Gastrocnemius medialis (tissue), 4 donors: ENCODE results near the gene ZNF296. TPM values are rescaled to one million over a fixed set of nuclear protein-coding genes. Genes with fewer than 3 reads are reported as not detected.
A peak's percentile ranks its signal among the peaks of the same experiment; 100 is the strongest.

ENCODE experiments used
- ATAC-seq, 2 donors: fragments of 150-250 bp; one replicate each; pipeline ENCODE4 v1.9.1; 2016
- DNase-seq, 2 donors: peaks; one replicate each; pipeline ENCODE4 v3.0.0-alpha.2; 2019
- H3K27ac ChIP-seq, 4 donors: fragments of 200-600 bp; sonication (generic); 1 replicate in 1 of 4; 2 replicates in 3 of 4; pipeline ENCODE4 v1.5.1; 2016 to 2018; ENCODE audit warnings: mild to moderate bottlenecking in 2 of 4, moderate library complexity in 1 of 4
- H3K27me3 ChIP-seq, 3 donors: fragments of 200-600 bp; sonication (generic) in 2 of 3; 1 replicate in 1 of 3; 2 replicates in 2 of 3; pipeline versions ENCODE4 v1.5.1 to v1.6.0; 2016 to 2019; ENCODE audit warnings: mild to moderate bottlenecking in 1 of 3, moderate library complexity in 1 of 3
- H3K36me3 ChIP-seq, 2 donors: fragments of 200-600 bp; sonication (generic) in 1 of 2; one replicate each; pipeline ENCODE4 v1.5.1; 2017 to 2018
- H3K4me1 ChIP-seq, 2 donors: fragments of 200-600 bp; sonication (generic) in 1 of 2; one replicate each; pipeline ENCODE4 v1.5.1; 2016 to 2017; ENCODE audit warnings: mild to moderate bottlenecking in 2 of 2
- H3K4me3 ChIP-seq, 4 donors: fragments of 200-600 bp; sonication (generic) in 3 of 4; 1 replicate in 1 of 4; 2 replicates in 3 of 4; pipeline ENCODE4 v1.5.1; 2016 to 2019; ENCODE audit warnings: mild to moderate bottlenecking in 2 of 4
- H3K9me3 ChIP-seq, 3 donors: fragments of 200-600 bp; sonication (generic) in 2 of 3; 1 replicate in 1 of 3; 2 replicates in 2 of 3; pipeline ENCODE4 v1.5.1; 2016 to 2019
- CTCF ChIP-seq, 5 experiments: fragments of 450-650 bp in 3 of 5; fragments of 200-600 bp in 2 of 5; sonication (generic) in 2 of 5; IDR thresholded peaks in 4 of 5; conservative IDR thresholded peaks in 1 of 5; 1 replicate in 4 of 5; 2 replicates in 1 of 5; pipeline ENCODE4 v1.5.1; 2016 to 2019; ENCODE audit warnings: antibody characterized with exemption in 5 of 5, mild to moderate bottlenecking in 3 of 5, moderate library complexity in 3 of 5
- POLR2A ChIP-seq, 2 donors: fragments of 450-650 bp; IDR thresholded peaks; one replicate each; pipeline ENCODE4 v1.6.1; 2017; ENCODE audit warnings: antibody characterized with exemption in 2 of 2, mild to moderate bottlenecking in 2 of 2, moderate library complexity in 2 of 2
- in situ Hi-C, 4 donors: fragments of 200-750 bp; cut with MboI; loops; one replicate each; pipeline versions ENCODE4 v1.15.0 to v1.8.0; 2017; ENCODE audit warnings: low sequenced_read_pairs in 4 of 4
- intact Hi-C: fragments of 100-400 bp; cut with DNase I; formaldehyde crosslinking; loops from one replicate; pipeline ENCODE4 v1.15.1; 2023; ENCODE audit warnings: low total_unique reads
- total RNA-seq, 4 donors: library from RNA; depleted of rRNA; stranded (reverse); fragments of >200 nt; gene quantifications; one replicate each; pipeline versions ENCODE4 v1.1.0 to v1.2.3, GENCODE V29; 2016

Gene ZNF296
- total RNA-seq, 4 donors from 2014 or later = not detected

GRCh38 chr19:45061965-45062364, 14.3 kb downstream of the ZNF296 start:
- Histone ChIP-seq H3K4me3 (no peak overlapping the region), H3K9me3 (no peaks in the 10 kb centered on the region), H3K4me1 (no peaks in the 10 kb centered on the region), H3K27ac (no peak overlapping the region), H3K36me3 (peaks cover 0 to 96% of the 10 kb centered on the region in 2 donors), H3K27me3 (no peaks in the 10 kb centered on the region)
- DNase-seq (no peak), ATAC-seq (no peak)
- in situ Hi-C loops (no loop called here), intact Hi-C loops (no loop called here)
- TF ChIP-seq POLR2A (IDR thresholded peaks at IDR 0.05) = no peak
- no peak for TF ChIP-seq CTCF (IDR thresholded peaks at IDR 0.05 in 4 of 5, conservative IDR thresholded peaks at IDR 0.05 in 1 of 5)

- Histone ChIP-seq H3K36me3 (peaks cover 0 to 96% of the 10 kb centered on the region in 2 donors), H3K4me1 (no peaks in the 10 kb centered on the region), H3K4me3 (no peak overlapping the region), H3K9me3 (no peaks in the 10 kb centered on the region), H3K27me3 (no peaks in the 10 kb centered on the region), H3K27ac (no peak overlapping the region)
- intact Hi-C loops = no loop called here
- DNase-seq (peak; percentile 17 to 66), ATAC-seq (peak; percentile 64 to 78)
- in situ Hi-C loops = no loop called here
- TF ChIP-seq POLR2A (IDR thresholded peaks at IDR 0.05) (no peak), CTCF (IDR thresholded peaks at IDR 0.05 in 4 of 5, conservative IDR thresholded peaks at IDR 0.05 in 1 of 5) (peak; percentile 80 to 86 (median 84))
These were observed 16.9 kb downstream of the ZNF296 start for GRCh38 chr19:45059258-45059965.

- intact Hi-C loops (no loop called here), in situ Hi-C loops (no loop called here)
- no peaks in the 10 kb centered on the region for H3K9me3 ChIP-seq
- H3K36me3 ChIP-seq = peaks cover 0 to 89% of the 10 kb centered on the region in 2 donors
- TF ChIP-seq POLR2A (IDR thresholded peaks at IDR 0.05) (no peak), CTCF (IDR thresholded peaks at IDR 0.05 in 4 of 5, conservative IDR thresholded peaks at IDR 0.05 in 1 of 5) (no peak)
- no peak for DNase-seq
- H3K27me3 ChIP-seq = no peaks in the 10 kb centered on the region
- no peak overlapping the region for H3K4me3 ChIP-seq
- no peak overlapping the region for H3K27ac ChIP-seq
- H3K4me1 ChIP-seq = no peaks in the 10 kb centered on the region
- no peak for ATAC-seq
These were observed 17.6 kb downstream of the ZNF296 start for GRCh38 chr19:45058622-45059159.

GRCh38 chr19:45057444-45057843, 18.8 kb downstream of the ZNF296 start:
- intact Hi-C loops (no loop called here), in situ Hi-C loops (no loop called here)
- no peak overlapping the region for H3K4me3 ChIP-seq
- ATAC-seq (no peak), DNase-seq (no peak)
- no peaks in the 10 kb centered on the region for H3K27me3 ChIP-seq
- H3K4me1 ChIP-seq = no peaks in the 10 kb centered on the region
- peaks cover 0 to 91% of the 10 kb centered on the region in 2 donors for H3K36me3 ChIP-seq
- no peak overlapping the region for H3K27ac ChIP-seq
- no peaks in the 10 kb centered on the region for H3K9me3 ChIP-seq
- TF ChIP-seq POLR2A (IDR thresholded peaks at IDR 0.05) (no peak), CTCF (IDR thresholded peaks at IDR 0.05 in 4 of 5, conservative IDR thresholded peaks at IDR 0.05 in 1 of 5) (no peak)
